Subcutaneous abdominal adipose tissue (tissue), 5 donors: ENCODE measurements around the gene SEMA3E.
"Not testable (repeated sequence)": the region's sequence is repeated elsewhere in the genome, so short reads cannot be mapped to it uniquely, and the experiment has no call there.

ENCODE experiments used
- H3K27ac ChIP-seq: one replicate; pipeline ENCODE4 v1.7.0; 2013; ENCODE audit warnings: low read depth, mild to moderate bottlenecking, inconsistent platforms, low read length, moderate library complexity
- H3K27me3 ChIP-seq, 5 donors: one replicate each; pipeline ENCODE4 v1.7.0; 2013; ENCODE audit warnings: low read length in 5 of 5, inconsistent platforms in 1 of 5; ENCODE audit not compliant: control insufficient read depth in 5 of 5, insufficient read depth in 4 of 5
- H3K36me3 ChIP-seq, 5 donors: one replicate each; pipeline ENCODE4 v1.7.0; 2013; ENCODE audit warnings: low read length in 5 of 5; ENCODE audit not compliant: control insufficient read depth in 5 of 5, insufficient read depth in 5 of 5
- H3K4me1 ChIP-seq, 5 donors: one replicate each; pipeline ENCODE4 v1.7.0; 2013; ENCODE audit warnings: low read length in 5 of 5, mild to moderate bottlenecking in 3 of 5, moderate library complexity in 1 of 5; ENCODE audit not compliant: control insufficient read depth in 5 of 5, insufficient read depth in 5 of 5
- H3K4me3 ChIP-seq, 5 donors: one replicate each; pipeline ENCODE4 v1.7.0; 2013; ENCODE audit warnings: low read length in 5 of 5, low read depth in 1 of 5
- H3K9ac ChIP-seq, 5 donors: one replicate each; pipeline ENCODE4 v1.7.0; 2013; ENCODE audit warnings: low read length in 5 of 5, mild to moderate bottlenecking in 4 of 5, moderate library complexity in 3 of 5
- H3K9me3 ChIP-seq, 5 donors: one replicate each; pipeline ENCODE4 v1.7.0; 2013; ENCODE audit warnings: low read length in 5 of 5; ENCODE audit not compliant: control insufficient read depth in 5 of 5
- donor health status: healthy.
- donor health status: healthy.
- donor health status: healthy.
- donor health status: healthy.
- donor health status: healthy.

SEMA3E gene

GRCh38 chr7:83681200-83681778, 32.4 kb upstream of the SEMA3E start:
- Histone ChIP-seq H3K36me3 (no peaks in the 10 kb centered on the region), H3K9me3 (no peaks in the 10 kb centered on the region), H3K27ac (no peak overlapping the region), H3K27me3 (no peaks in the 10 kb centered on the region), H3K4me1 (peaks cover 0 to 2% (median 0%) of the 10 kb centered on the region in 5 donors), H3K4me3 (no peak overlapping the region), H3K9ac (no peak overlapping the region)

- no peaks in the 10 kb centered on the region for H3K9me3 ChIP-seq
- peaks cover 0 to 2% (median 0%) of the 10 kb centered on the region in 5 donors for H3K4me1 ChIP-seq
- H3K27me3 ChIP-seq: no peaks in the 10 kb centered on the region
- H3K36me3 ChIP-seq: no peaks in the 10 kb centered on the region
- H3K9ac ChIP-seq: no peak overlapping the region
- H3K4me3 ChIP-seq: no peak overlapping the region
- no peak overlapping the region for H3K27ac ChIP-seq
These were observed 28.4 kb upstream of the SEMA3E start for GRCh38 chr7:83677180-83677866.

GRCh38 chr7:83673291-83673690, 24.4 kb upstream of the SEMA3E start:
- not testable (repeated sequence) for H3K36me3 ChIP-seq, H3K4me1 ChIP-seq, H3K27me3 ChIP-seq, H3K4me3 ChIP-seq, H3K9ac ChIP-seq, H3K27ac ChIP-seq, H3K9me3 ChIP-seq

GRCh38 chr7:83672157-83672556, 23.2 kb upstream of the SEMA3E start:
- no peak overlapping the region for H3K9ac ChIP-seq
- no peaks in the 10 kb centered on the region for H3K9me3 ChIP-seq
- no peaks in the 10 kb centered on the region for H3K27me3 ChIP-seq
- H3K36me3 ChIP-seq: no peaks in the 10 kb centered on the region
- H3K27ac ChIP-seq: no peak overlapping the region
- peaks cover 0 to 2% (median 0%) of the 10 kb centered on the region in 5 donors for H3K4me1 ChIP-seq
- no peak overlapping the region for H3K4me3 ChIP-seq

GRCh38 chr7:83663131-83663530, 14.2 kb upstream of the SEMA3E start:
- no peaks in the 10 kb centered on the region for H3K27me3 ChIP-seq

GRCh38 chr7:83658126-83658525, 9.2 kb upstream of the SEMA3E start:
- Histone ChIP-seq H3K9me3 (no peaks in the 10 kb centered on the region), H3K4me3 (no peak overlapping the region), H3K27me3 (no peaks in the 10 kb centered on the region), H3K4me1 (no peaks in the 10 kb centered on the region), H3K27ac (no peak overlapping the region), H3K9ac (no peak overlapping the region), H3K36me3 (no peaks in the 10 kb centered on the region)

More at GRCh38 chr7:83663131-83663530, 14.2 kb upstream of the SEMA3E start:
- Histone ChIP-seq H3K27ac (no peak overlapping the region), H3K4me1 (no peaks in the 10 kb centered on the region), H3K4me3 (no peak overlapping the region), H3K9me3 (no peaks in the 10 kb centered on the region), H3K9ac (no peak overlapping the region), H3K36me3 (no peaks in the 10 kb centered on the region)

- no peaks in the 10 kb centered on the region for H3K36me3 ChIP-seq
- H3K4me3 ChIP-seq: no peak overlapping the region
- no peak overlapping the region for H3K27ac ChIP-seq
- no peaks in the 10 kb centered on the region for H3K4me1 ChIP-seq
- no peak overlapping the region for H3K9ac ChIP-seq
- peaks cover 0 to 3% (median 0%) of the 10 kb centered on the region in 5 donors for H3K9me3 ChIP-seq
- no peaks in the 10 kb centered on the region for H3K27me3 ChIP-seq
These were observed 7.1 kb upstream of the SEMA3E start for GRCh38 chr7:83655951-83656556.

- no peaks in the 10 kb centered on the region for H3K36me3 ChIP-seq
- H3K4me1 ChIP-seq: peaks cover 0 to 12% (median 8%) of the 10 kb centered on the region in 5 donors
- H3K4me3 ChIP-seq: no peak overlapping the region
- H3K27me3 ChIP-seq: no peaks in the 10 kb centered on the region
- peaks cover 0 to 3% (median 0%) of the 10 kb centered on the region in 5 donors for H3K9me3 ChIP-seq
- no peak overlapping the region for H3K9ac ChIP-seq
- no peak overlapping the region for H3K27ac ChIP-seq
These were observed 3.5 kb upstream of the SEMA3E start for GRCh38 chr7:83652481-83652880.

GRCh38 chr7:83649701-83650100, 762 bp upstream of the SEMA3E start:
- Histone ChIP-seq H3K36me3 (no peaks in the 10 kb centered on the region), H3K9ac (no peak overlapping the region), H3K27ac (no peak overlapping the region), H3K9me3 (peaks cover 0 to 3% (median 0%) of the 10 kb centered on the region in 5 donors), H3K4me3 (no peak overlapping the region), H3K27me3 (no peaks in the 10 kb centered on the region), H3K4me1 (peaks cover 0 to 12% (median 8%) of the 10 kb centered on the region in 5 donors)

- H3K27ac ChIP-seq: no peak overlapping the region
- H3K9me3 ChIP-seq: no peaks in the 10 kb centered on the region
- H3K4me1 ChIP-seq: peaks cover 0 to 12% (median 8%) of the 10 kb centered on the region in 5 donors
- no peak overlapping the region for H3K9ac ChIP-seq
- H3K27me3 ChIP-seq: no peaks in the 10 kb centered on the region
- no peak overlapping the region for H3K4me3 ChIP-seq
- no peaks in the 10 kb centered on the region for H3K36me3 ChIP-seq
These were observed 2.9 kb downstream of the SEMA3E start for GRCh38 chr7:83646027-83646426.
